ENCODE data around the gene HSD17B12.

The HSD17B12 gene

DNA sequence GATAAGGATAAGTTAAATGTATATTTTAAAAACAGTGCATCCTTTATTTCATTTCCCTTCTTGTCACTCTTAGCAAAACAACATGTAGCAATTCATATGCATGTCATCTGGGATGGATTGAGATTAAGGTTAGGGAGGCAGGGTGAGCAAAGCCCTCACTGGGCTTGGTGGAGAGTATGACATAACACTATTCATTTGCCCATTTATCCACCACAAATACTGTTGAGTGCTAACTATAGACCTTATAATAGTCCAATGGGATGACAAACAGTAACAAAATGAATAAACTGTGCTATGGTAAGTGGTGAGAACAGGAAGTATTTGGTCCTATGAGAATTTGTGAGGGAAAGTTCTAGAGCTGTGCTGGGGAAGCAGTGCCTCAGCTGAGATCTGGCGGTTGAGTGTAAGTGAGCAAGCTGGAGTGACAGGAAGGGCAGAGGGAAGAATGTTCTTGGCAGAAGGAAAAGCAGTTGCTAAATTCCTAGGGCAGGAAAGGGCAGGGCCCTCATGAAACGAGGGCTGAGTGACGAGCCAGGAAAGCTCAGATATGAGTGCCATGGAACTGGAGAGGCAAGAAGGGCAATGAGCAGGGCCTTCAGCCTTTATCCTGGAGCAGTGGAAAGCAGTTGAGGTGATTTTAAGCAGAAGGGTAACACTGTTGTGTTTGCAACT is 6.7 kb downstream of the HSD17B12 start:
- DNase-seq (ENCODE audit: insufficient read length, low spot score) (no peak), FAIRE-seq (no peak)

DNA sequence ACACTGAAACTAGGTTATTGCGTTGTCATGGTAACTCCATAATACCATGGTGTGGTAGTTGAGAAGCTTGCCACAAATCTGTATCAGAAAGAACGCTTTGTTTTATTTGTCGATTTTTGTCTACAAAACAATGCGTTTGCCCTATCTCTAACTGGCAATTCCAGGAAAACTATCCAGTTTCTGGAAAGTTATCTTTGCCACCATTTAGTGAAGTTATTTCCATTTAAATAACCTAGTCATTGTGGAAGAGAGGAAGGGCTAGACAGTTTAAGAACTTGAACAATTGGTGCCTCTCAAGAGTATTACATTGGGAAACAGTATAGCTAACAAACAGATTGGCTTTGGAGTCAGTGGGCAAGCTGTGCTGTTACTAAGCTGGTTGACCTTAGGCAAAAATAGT is 7.9 kb downstream of the HSD17B12 start:
- FAIRE-seq = peak; percentile 51
- no peak for DNase-seq (ENCODE audit: insufficient read length, low spot score)

- DNase-seq (ENCODE audit: insufficient read length, low spot score) = no peak
- FAIRE-seq = no peak
Observed at GRCh38 chr11:43689167-43689566, 8.6 kb downstream of the HSD17B12 start.

DNA sequence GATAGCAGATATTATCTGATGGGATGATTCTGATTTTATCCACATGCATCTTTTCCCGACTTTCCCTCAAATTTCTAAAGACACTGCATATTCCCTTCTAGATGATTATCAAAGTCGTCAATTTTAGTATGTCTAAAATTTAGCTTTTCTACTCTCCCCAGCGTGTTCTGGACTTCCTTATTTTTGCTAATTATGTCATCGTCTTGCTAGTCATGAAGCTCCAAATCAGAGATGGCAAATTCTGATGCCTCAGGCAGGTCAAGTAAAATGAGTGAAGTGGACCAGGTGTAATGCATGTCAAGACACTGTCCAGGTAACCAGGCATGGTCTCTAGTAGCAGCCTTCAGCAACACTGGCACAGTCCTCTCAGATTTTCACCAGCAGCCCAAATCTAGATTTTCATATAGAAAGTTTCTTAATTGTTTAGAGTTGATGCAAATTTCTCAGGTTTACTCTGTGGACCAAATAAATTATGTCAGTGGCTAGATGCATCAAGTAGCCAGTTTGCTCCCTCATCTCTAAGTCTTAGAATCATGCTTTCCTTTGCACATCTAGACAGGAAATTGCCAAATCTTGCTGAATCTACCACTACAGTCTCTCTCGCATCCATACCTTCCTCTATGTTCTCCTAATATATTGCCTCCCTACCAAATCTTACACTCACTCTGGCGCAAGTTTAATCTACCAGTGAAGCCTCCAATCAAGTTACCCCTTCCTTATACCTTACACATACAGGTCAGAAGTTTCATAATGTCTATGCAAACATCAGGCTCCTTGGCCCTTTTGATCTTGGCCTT is 10.6 kb downstream of the HSD17B12 start:
- FAIRE-seq (peak; percentile 4), DNase-seq (ENCODE audit: insufficient read length, low spot score) (no peak)

DNA sequence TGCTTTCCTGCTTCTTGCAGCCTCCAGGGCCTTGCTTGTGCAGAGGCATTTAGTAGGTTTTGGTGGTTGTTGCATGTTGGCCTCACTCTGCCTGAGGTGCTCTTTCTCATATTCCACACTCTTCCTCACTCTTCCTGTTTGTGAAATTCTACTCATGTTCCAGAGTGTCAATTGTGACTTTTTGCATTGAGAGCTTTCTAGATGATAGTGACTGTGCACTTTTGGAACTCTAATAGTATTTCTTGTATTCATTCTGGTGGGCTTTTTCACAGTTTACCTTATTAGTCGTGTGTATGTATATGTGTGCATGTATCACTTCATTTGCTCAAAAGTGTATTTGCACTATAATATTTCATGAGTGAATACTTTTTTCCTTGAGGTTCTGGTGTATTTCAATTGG is 11.3 kb downstream of the HSD17B12 start:
- FAIRE-seq = no peak
- no peak for DNase-seq (ENCODE audit: insufficient read length, low spot score)

DNA sequence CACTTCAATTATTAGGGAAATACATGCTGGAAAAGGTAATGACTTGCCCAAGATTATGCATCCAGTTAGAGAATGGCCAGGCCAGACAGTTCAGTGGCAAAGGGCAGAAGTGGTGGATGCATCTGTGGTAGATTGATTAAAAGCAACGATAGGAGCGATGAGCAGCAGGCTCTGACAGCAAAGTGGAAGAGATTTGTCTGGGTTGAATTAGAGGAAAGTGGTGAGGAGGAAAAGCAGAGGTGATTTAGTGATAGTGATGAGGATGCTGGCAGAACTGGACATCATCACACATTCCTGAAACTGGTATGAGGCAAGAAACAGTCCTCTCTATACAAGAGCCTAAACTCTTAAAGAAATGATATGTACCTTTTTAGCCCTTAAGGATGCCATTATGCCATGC is 12.5 kb downstream of the HSD17B12 start:
- FAIRE-seq = peak; percentile 70
- no peak for DNase-seq (ENCODE audit: insufficient read length, low spot score)

DNA sequence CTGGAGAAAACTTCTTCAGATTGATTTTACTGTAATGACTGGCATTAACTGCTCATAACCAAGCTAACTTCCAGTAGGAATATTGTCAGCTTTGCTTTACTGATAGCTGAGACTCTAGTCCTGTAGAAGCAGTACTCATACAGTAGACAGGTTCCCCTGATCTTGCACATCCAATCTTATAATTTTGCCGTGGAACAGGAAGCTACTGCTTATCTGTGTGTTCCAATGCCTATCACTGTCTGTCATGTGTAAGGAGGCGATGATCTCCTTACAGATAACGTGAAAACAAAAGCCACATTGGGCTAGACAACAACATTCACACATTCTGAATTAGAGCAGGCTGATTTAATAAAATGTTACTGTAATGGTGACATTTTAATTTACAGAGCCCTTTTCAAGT is 13.2 kb downstream of the HSD17B12 start:
- DNase-seq (ENCODE audit: insufficient read length, low spot score) (no peak), FAIRE-seq (no peak)

GRCh38 chr11:43694477-43694876 is 13.9 kb downstream of the HSD17B12 start:
- FAIRE-seq (no peak), DNase-seq (ENCODE audit: insufficient read length, low spot score) (no peak)

GRCh38 chr11:43697679-43698078 is 17.1 kb downstream of the HSD17B12 start:
- no peak for FAIRE-seq

GRCh38 chr11:43699870-43700269 is 19.3 kb downstream of the HSD17B12 start:
- FAIRE-seq (no peak), DNase-seq (ENCODE audit: insufficient read length, low spot score) (no peak)

More at GRCh38 chr11:43697679-43698078, 17.1 kb downstream of the HSD17B12 start:
- no peak for DNase-seq (ENCODE audit: insufficient read length, low spot score)

DNA sequence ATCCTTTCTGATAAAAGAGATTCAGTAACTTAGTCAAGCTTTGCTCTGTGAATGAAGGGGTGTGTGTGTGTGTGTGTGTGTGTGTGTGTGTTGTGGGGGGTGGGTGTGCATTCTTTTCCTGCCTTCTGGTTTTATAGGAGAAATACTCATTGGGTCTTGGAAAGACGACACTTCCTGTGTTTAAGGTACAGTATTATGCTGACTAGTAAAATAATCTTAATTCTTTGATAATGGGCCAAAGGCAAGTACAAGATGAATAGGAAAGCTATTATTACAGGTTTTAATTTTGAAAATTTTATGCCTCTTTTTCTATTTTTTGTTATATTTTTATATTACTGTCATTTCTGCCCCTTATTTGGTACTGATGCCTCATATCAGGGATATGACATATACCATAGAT is 26.1 kb downstream of the HSD17B12 start:
- no peak for FAIRE-seq
- no peak for DNase-seq (ENCODE audit: insufficient read length, low spot score)

DNA sequence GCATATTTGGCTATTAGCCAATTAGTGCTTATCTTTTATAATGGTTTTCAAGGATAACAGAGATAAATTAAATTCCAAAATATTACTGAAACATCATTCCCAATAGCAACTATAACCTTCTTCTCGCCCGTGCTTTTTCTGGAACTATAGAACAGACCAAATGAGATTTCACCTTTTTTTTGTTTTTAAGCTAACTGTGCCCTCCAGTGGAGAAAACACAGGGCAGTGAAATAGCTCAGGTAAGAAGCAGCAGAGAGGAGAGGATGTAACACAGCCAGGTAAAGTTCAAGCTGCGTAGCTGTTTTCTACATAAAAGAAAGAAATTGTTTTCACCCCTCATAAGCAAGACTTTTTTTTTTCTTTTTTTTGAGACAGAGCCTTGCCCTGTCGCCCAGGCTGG is 28.2 kb downstream of the HSD17B12 start:
- FAIRE-seq = no peak
- DNase-seq (ENCODE audit: insufficient read length, low spot score) = no peak

GRCh38 chr11:43709689-43710088 is 29.2 kb downstream of the HSD17B12 start:
- DNase-seq (ENCODE audit: insufficient read length, low spot score) (no peak), FAIRE-seq (no peak)

DNA sequence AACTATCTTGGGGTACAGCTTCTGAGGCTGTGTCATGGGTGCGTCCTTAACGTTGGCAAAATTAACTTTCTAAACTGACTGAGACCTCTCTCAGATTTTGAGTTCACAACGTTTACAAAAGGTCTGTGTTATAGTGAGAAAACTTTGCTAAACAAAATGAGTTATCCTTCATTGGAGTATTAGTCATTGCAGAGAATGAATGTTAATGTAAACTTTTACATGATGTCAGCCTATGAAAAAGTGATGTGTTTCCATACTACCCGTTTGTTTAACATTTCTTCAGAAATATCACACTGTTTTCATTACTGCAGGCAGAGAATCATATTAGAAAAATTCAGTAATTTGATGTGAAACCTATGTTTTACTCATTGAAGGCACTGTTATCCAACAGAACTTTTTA is 32.1 kb downstream of the HSD17B12 start:
- FAIRE-seq = no peak
- DNase-seq (ENCODE audit: insufficient read length, low spot score) = no peak

GRCh38 chr11:43718373-43718772 is 37.8 kb downstream of the HSD17B12 start:
- FAIRE-seq (no peak), DNase-seq (ENCODE audit: insufficient read length, low spot score) (no peak)

- DNase-seq (ENCODE audit: insufficient read length, low spot score) = no peak
- no peak for FAIRE-seq
Observed at GRCh38 chr11:43723617-43724016, 43.1 kb downstream of the HSD17B12 start.

DNA sequence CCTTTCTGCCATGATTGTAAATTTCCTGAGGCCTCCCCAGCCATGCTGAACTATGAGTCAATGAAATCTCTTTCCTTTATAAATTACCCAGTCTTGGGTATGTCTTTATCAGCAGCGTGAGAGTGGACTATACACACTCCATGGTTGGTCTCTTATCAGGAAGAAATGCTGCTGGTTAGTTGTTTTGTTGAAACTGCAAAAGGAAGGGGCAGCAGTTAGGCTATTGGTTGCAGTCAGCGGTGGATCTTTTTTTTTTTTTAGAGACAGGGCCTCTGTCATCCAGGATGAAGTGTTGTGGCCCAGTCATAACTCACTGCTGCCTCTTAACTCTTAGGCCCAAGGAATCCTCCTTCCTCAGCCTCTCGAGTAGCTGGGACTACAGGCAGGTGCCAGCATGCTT is 51.7 kb downstream of the HSD17B12 start:
- FAIRE-seq (no peak), DNase-seq (ENCODE audit: insufficient read length, low spot score) (no peak)

DNA sequence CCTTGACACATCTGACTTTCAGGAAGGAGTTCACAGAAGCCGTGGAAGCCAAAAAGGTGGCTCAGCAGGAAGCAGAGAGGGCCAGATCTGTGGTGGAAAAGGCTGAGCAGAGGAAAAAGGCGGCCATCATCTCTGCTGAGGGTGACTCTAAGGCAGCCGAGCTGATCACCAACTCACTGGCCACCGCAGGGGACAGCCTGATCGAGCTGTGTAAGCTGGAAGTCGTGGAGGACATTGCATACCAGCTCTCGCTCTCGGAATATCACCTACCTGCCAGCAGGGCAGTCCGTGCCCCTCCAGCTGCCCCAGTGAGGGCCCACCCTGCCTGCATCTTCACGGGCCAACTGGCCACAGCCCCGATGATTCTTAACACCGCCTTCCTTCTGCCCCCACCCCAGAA is 53.7 kb downstream of the HSD17B12 start:
- FAIRE-seq = no peak
- DNase-seq (ENCODE audit: insufficient read length, low spot score) = no peak

- DNase-seq (ENCODE audit: insufficient read length, low spot score) (no peak), FAIRE-seq (no peak)
Observed at GRCh38 chr11:43735115-43735514, 54.6 kb downstream of the HSD17B12 start.

- DNase-seq (ENCODE audit: insufficient read length, low spot score) (no peak), FAIRE-seq (no peak)
Observed at GRCh38 chr11:43735961-43736360, 55.4 kb downstream of the HSD17B12 start.

GRCh38 chr11:43736502-43737200 is 56.1 kb downstream of the HSD17B12 start:
- DNase-seq (ENCODE audit: insufficient read length, low spot score) = no peak
- FAIRE-seq = no peak

GRCh38 chr11:43737201-43737590 is 56.7 kb downstream of the HSD17B12 start:
- no peak for FAIRE-seq
- DNase-seq (ENCODE audit: insufficient read length, low spot score) = no peak

Measured in GM19239 (cell line).